Activated T-helper 9 cell treated with anti-CD3 and anti-CD28 coated beads, Interleukin-2, amount 50 U/mL, for 16 hours (primary cell): ENCODE data around the gene CALML4.
"Not testable (repeated sequence)": the region's sequence is repeated elsewhere in the genome, so short reads cannot be mapped to it uniquely, and the experiment has no call there.

Source experiments
- DNase-seq: peaks from one replicate; pipeline ENCODE4 v3.0.0-alpha.2; 2020; ENCODE audit warnings: low read depth

Gene CALML4

DNA sequence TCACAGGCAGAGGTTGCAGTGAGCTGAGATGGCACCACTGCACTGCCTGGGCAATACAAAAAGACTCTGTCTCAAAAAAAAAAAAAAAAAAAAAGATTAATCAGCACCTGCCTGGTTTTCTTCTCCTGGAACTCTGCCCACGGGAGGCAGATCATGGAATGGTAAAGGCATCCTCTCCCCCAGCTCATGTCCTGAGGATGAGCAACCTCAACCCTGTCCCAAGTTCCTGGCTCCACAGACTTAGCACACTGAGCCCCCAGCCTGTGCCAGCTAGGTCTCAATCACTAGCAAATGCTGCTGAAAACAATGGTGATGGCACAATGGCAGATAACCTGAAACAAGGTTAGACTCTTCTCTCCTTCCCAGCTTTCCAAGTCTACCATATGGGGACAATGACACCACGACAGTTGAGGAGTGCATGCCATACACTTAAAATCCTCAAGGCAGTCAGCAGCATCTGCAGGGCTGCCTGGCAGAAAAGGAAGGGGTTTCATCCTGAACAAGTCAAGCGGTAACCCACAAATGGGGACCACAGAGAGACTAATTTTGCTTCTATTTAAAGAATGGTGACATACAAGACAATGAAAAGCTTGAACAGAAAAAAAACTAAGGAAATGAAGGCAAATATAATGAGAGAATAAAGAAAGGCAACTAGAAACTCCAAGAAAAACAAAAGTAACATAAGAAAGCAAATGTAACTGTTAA lies 19.6 kb upstream of the CALML4 start:
- DNase-seq: no peak

DNA sequence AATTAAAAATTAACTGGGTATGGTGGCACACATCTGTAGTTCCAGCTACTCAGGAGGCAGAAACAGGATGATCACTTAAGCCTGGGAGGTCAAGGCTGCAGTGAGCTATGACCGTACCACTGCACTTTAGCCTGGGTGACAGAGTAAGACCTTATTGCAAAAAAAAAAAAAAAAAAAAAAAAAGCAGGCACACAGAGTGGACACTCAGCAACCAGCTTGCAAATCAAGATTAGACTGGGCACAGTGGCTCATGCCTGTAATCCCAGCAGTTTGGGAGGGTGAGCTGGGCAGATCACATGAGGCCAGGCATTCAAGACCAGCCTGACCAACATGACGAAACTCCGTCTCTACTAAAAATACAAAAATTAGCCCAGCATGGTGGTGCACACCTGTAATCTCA lies 19.0 kb upstream of the CALML4 start:
- DNase-seq: no peak

- no peak for DNase-seq
These were observed 18.0 kb upstream of the CALML4 start for GRCh38 chr15:68223171-68223570.

DNA sequence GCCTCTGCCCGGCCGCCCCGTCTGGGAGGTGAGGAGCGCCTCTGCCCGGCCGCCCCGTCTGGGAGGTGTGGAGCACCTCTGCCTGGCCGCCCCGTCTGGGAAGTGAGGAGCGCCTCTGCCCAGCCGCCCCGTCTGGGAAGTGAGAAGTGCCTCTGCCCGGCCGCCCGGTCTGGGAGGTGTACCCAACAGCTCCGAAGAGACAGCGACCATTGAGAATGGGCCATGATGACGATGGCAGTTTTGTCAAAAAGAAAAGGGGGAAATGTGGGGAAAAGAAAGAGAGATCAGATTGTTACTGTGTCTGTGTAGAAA lies 17.3 kb upstream of the CALML4 start:
- DNase-seq: not testable (repeated sequence)

DNA sequence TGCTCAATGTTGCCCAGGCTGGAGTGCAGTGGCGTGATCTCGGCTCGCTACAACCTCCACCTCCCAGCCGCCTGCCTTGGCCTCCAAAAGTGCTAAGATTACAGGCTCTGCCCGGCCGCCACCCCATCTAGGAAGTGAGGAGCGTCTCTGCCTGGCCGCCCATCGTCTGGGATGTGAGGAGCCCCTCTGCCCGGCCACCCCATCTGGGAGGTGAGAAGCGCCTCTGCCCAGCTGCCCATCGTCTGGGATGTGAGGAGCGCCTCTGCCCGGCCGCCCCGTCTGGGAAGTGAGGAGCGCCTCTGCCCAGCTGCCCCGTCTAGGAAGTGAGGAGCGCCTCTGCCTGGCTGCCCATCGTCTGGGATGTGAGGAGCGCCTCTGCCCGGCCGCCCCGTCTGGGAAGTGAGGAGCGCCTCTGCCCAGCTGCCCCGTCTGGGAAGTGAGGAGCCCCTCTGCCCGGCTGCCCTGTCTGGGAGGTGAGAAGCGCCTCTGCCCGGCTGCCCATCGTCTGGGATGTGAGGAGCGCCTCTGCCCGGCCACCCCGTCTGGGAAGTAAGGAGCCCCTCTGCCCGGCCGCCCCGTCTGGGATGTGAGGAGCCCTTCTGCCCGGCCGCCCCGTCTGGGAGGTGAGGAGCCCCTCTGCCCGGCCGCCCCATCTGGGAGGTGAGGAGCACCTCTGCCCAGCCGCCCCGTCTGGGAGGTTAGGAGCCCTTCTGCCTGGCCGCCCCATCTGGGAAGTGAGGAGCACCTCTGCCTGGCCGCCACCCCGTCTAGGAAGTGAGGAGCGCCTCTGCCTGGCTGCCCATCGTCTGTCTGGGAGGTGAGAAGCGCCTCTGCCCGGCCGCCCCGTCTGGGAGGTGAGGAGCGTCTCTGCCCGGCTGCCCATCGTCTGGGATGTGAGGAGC lies 16.6 kb upstream of the CALML4 start:
- DNase-seq: not testable (repeated sequence)

GRCh38 chr15:68220967-68221366 lies 15.8 kb upstream of the CALML4 start:
- DNase-seq: no peak

GRCh38 chr15:68220489-68220888 lies 15.4 kb upstream of the CALML4 start:
- DNase-seq: no peak

GRCh38 chr15:68218847-68219798 lies 14.0 kb upstream of the CALML4 start:
- no peak for DNase-seq

DNA sequence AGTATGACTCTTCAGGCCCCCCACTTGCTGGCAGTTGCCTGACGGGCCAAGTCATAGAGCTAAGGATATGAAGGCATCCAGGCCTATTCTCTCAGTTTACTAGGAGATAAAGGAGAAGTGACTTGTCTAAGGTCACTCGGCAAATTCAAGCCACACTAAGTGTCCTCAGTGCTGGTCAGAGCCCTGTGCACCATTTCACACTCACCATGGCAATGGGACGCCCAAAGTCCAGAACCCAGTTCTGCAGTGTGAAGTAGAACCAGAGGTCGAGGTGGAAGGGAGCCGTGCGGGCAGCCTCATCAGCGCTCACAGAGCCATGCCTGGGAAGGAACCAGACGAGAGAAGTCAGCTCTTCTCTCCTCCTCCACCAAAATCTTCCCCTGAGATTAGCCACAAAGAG lies 13.2 kb upstream of the CALML4 start:
- DNase-seq: no peak

GRCh38 chr15:68217341-68217740 lies 12.2 kb upstream of the CALML4 start:
- DNase-seq: no peak

- DNase-seq: no peak
These were observed 9.7 kb upstream of the CALML4 start for GRCh38 chr15:68214838-68215254.

GRCh38 chr15:68213991-68214837 lies 9.1 kb upstream of the CALML4 start:
- DNase-seq: no peak

DNA sequence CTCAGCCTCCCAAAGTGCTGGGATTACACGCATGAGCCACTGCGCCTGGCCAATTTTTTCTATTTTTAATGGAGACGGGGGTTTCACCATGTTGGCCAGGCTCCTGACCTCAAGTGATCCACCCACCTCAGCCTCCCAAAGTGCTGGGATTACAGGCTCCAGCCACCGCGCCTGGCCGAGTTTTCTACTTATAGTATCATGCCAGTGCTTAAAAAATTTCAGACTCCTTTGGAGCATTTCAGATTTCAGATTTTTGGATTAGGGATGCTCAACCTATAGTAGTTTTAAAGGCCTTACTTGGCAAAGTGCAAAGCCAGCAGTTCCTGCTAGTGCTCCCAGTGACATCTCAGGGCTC lies 8.3 kb upstream of the CALML4 start:
- DNase-seq: not testable (repeated sequence)

- no peak for DNase-seq
These were observed 6.7 kb upstream of the CALML4 start for GRCh38 chr15:68211656-68212320.

DNA sequence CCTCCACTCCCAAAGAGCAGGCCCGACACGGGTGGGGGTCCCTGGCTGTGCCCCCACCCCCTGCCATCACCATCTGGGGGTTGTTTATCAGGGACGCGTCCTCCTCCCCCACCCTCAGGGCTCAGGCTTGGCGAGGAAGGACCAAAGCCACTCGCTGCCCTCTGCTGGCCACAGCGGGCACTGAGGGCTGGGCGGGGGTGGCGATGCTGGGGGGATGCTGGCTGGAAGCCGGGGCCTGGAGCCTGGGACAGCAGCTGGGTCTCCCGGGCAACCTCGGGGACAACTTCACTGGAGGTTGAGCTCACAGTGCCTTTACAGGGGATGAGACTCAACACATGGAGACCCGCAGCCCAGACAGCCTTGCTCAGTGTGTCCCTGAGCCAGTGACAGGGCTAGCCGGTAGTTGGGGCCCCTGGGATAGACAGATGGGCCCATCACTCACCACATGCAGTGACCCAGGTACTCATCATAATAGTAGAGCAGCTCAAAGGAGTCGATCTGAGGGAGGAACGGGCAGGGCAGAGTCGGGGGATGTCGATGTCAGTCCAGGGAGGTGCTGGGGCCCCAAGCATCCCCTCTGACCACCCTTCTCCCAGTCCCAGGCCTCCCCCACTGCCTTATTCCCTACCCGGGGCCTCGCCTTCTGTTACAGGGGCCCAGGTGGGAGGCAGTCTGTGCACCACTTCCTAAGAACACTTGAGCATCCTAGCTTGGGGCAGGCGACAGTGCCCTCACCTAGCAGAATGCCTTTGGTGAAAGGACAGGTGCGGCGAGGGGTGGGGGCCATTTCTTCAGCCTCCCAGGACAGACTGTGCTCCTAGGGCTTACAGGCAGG lies 5.9 kb upstream of the CALML4 start:
- DNase-seq: peak; percentile 32

DNA sequence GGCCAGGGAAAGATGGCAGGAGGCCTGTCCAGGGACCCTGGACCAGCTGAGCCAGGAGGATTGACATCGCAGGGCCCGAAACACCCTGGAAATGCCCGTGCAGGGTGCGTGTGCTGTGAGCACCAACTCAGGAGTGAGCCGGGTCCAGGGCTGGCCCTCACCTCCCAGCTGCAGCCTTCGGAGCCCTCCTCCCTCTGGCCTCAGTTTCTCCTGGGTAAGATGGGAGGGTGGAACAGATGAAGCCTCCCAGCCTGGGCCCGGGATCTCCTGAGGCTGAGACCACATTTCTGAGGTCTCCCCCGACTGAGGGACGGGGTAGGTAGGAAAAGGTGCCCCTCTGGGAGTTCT lies 5.3 kb upstream of the CALML4 start:
- no peak for DNase-seq

- DNase-seq: peak; percentile 22
These were observed 4.7 kb upstream of the CALML4 start for GRCh38 chr15:68209735-68210408.

DNA sequence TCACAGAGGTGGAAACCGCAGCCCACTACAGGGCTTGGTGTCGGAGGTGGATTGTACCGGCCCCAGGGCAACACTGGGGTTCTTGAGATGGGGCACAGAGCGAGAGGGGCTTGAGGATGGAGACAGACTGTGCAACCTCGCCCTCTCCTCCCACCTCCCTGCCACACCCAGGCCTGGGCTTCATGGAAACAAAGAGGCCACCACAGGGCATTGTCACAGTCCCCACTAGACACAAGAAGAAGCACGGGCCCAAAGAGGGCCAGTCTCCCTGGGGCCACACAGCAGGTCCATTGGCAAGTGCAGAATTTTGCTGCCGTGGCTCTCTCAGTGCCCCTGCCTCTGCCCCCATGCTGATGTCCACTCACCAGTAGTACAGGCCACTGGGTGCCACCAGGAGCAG lies 4.1 kb upstream of the CALML4 start:
- DNase-seq: no peak

DNA sequence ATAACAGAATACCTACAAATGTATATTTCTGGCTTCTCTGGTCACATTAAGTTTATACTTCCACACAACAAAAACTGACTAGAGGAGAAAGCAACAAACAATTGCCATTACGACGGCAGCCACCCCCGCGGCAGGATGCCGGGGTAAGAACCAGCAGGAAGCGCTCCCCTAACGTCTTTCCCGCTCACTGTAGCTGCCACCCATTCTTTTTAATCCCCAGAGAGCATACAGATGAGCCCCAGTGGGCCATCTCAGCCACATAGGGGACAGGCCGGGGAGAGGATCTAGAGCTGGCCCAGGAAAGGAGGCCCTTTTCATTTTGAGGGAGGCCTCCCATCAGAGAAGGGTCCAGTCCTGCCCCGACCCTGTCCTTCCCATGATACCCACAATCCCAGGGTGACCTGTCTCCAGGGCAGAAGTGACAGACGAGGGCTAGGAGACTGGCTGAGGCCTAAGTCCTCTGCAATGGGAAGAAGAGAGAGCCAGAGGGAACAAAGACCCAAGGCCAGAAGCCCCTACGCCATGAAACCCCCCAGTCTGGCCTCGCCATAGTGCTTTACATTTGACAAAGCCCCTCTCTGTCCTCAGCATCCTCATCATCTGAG lies 3.6 kb upstream of the CALML4 start:
- DNase-seq: no peak
